Choroid plexus epithelial cell (primary cell): Measurements from ENCODE around the gene PRKCE.

Experiments used
- DNase-seq: peaks from one replicate; pipeline ENCODE4 v3.0.0-alpha.2; 2010; ENCODE audit warnings: low read depth
- H3K4me3 ChIP-seq: 2 replicates; pipeline ENCODE4 v1.5.1; 2011; ENCODE audit warnings: low read depth, mild to moderate bottlenecking, control low read depth, low read length, moderate library complexity
- CTCF ChIP-seq: conservative IDR thresholded peaks from 2 replicates; pipeline ENCODE4 v1.5.1; 2011; ENCODE audit warnings: low read depth, mild to moderate bottlenecking, control low read depth, inconsistent platforms, low read length, moderate library complexity

The PRKCE gene

GRCh38 chr2:45765728-45766254 lies 114.3 kb downstream of the PRKCE start:
- DNase-seq = peak; percentile 50
- TF ChIP-seq CTCF = no peak
- no peak overlapping the region for H3K4me3 ChIP-seq

- no peak for TF ChIP-seq CTCF
- no peak overlapping the region for H3K4me3 ChIP-seq
- DNase-seq = no peak
Observed at GRCh38 chr2:45768208-45768607, 116.7 kb downstream of the PRKCE start.

- no peak for TF ChIP-seq CTCF
- DNase-seq = no peak
- H3K4me3 ChIP-seq = no peak overlapping the region
Observed at GRCh38 chr2:45769056-45769455, 117.6 kb downstream of the PRKCE start.

- no peak for TF ChIP-seq CTCF
- H3K4me3 ChIP-seq = no peak overlapping the region
- no peak for DNase-seq
Observed at GRCh38 chr2:45769854-45770576, 118.5 kb downstream of the PRKCE start.

GRCh38 chr2:45770811-45771210 lies 119.3 kb downstream of the PRKCE start:
- TF ChIP-seq CTCF = no peak
- H3K4me3 ChIP-seq = no peak overlapping the region
- DNase-seq = no peak

- TF ChIP-seq CTCF = no peak
- DNase-seq = peak; percentile 20
- H3K4me3 ChIP-seq = peak overlapping the region; percentile 14
Observed at GRCh38 chr2:45771261-45771660, 119.8 kb downstream of the PRKCE start.

- no peak for TF ChIP-seq CTCF
- H3K4me3 ChIP-seq = no peak overlapping the region
- no peak for DNase-seq
Observed at GRCh38 chr2:45772038-45772437, 120.6 kb downstream of the PRKCE start.
